Lower leg skin (tissue), 3 donors: ENCODE data around the gene ESPN.

Source experiments
- CTCF ChIP-seq, 3 donors: fragments of 450-650 bp; IDR thresholded peaks; one replicate each; pipeline ENCODE4 v1.5.1; 2016; ENCODE audit warnings: antibody characterized with exemption in 3 of 3, mild to moderate bottlenecking in 3 of 3, moderate library complexity in 2 of 3
- POLR2A ChIP-seq, 2 donors: fragments of 450-650 bp; IDR thresholded peaks; one replicate each; pipeline ENCODE4 v1.6.1; 2016 to 2017; ENCODE audit warnings: antibody characterized with exemption in 2 of 2, mild to moderate bottlenecking in 1 of 2, moderate library complexity in 1 of 2

GRCh38 chr1:6500544-6501278 is 76.1 kb downstream of the ESPN start:
- TF ChIP-seq CTCF (IDR thresholded peaks at IDR 0.05), result no peak
- no peak for TF ChIP-seq POLR2A (IDR thresholded peaks at IDR 0.05)
